HCT116 (cell line): ENCODE results near the gene SLC6A12. TPM values are rescaled to one million over a fixed set of nuclear protein-coding genes. Genes with fewer than 3 reads are reported as not detected.

Experiments used
- ATAC-seq: fragments of 200-7000 bp; cut with Tn5 transposase; 2 replicates; pipeline ENCODE4 v1.9.1; 2020; ENCODE audit warnings: mild to moderate bottlenecking, moderate library complexity
- BruUV-seq: library from RNA; stranded (reverse); fragments of 400-500 nt; replicated peaks from 2 replicates; lab custom pipeline; 2021; lab: Mats Ljungman, UMichigan
- CTCF ChIA-PET: fragments of 300-600 bp; sonication (Branson Sonifier 250); formaldehyde crosslinking; loops from one replicate; lab custom pipeline; 2021; ENCODE audit warnings: antibody characterized with exemption; lab: Charles Lee
- POLR2A ChIA-PET: fragments of 300-600, 350-600 bp; sonication (Branson Sonifier 250); formaldehyde crosslinking; loops from one replicate; lab custom pipeline; 2021; ENCODE audit warnings: antibody characterized with exemption; lab: Charles Lee
- RAD21 ChIA-PET, 2 experiments: fragments of 300-600 bp; sonication (Branson Sonifier 250); formaldehyde crosslinking; loops; one replicate each; lab custom pipeline; 2023; ENCODE audit warnings: low total read pairs in 2 of 2; ENCODE audit not compliant: uncharacterized antibody in 2 of 2, unreplicated experiment in 2 of 2, low non-redundant PET in 1 of 2; lab: Charles Lee
- DNase-seq: peaks from one replicate; pipeline ENCODE4 v3.0.0-alpha.2; 2010; ENCODE audit warnings: low read depth, low spot score
- H2AFZ ChIP-seq: fragments of 200-600 bp; shearing (Covaris generic), sonication (generic); 2 replicates; pipeline ENCODE4 v1.6.1; 2017; ENCODE audit warnings: low read depth, mixed run types, mixed read lengths, antibody characterized with exemption, low read length; ENCODE audit not compliant: poor library complexity, severe bottlenecking
- H3K27ac ChIP-seq: 2 replicates; pipeline ENCODE4 v1.5.1; 2012; ENCODE audit warnings: low read depth, low read length
- H3K27me3 ChIP-seq: fragments of 200-600 bp; sonication (generic); 2 replicates; pipeline ENCODE4 v1.6.1; 2016; ENCODE audit warnings: mixed run types, low read length, mixed read lengths; ENCODE audit not compliant: insufficient read depth
- H3K36me3 ChIP-seq, 2 experiments: fragments of 200-500 bp in 1 of 2; fragments of 200-600 bp in 1 of 2; sonication (Bioruptor generic) in 1 of 2; sonication (generic) in 1 of 2; 2 replicates each; pipeline versions ENCODE4 v1.5.1 to v1.6.1; 2014 to 2016; ENCODE audit warnings: low read length in 2 of 2, inconsistent platforms in 1 of 2, mixed read lengths in 1 of 2, mixed run types in 1 of 2; ENCODE audit not compliant: insufficient read depth in 2 of 2, control insufficient read depth in 1 of 2
- H3K4me1 ChIP-seq, 2 experiments: fragments of 200-600 bp in 1 of 2; sonication (generic) in 1 of 2; 2 replicates each; pipeline versions ENCODE4 v1.5.1 to v1.6.1; 2012 to 2017; ENCODE audit warnings: low read length in 2 of 2, inconsistent platforms in 1 of 2, mild to moderate bottlenecking in 1 of 2, mixed read lengths in 1 of 2, mixed run types in 1 of 2, moderate library complexity in 1 of 2; ENCODE audit not compliant: insufficient read depth in 2 of 2, control insufficient read depth in 1 of 2
- H3K4me2 ChIP-seq: fragments of 200-600 bp; sonication (generic); 2 replicates; pipeline ENCODE4 v1.6.1; 2017; ENCODE audit warnings: mixed run types, low read length, mixed read lengths
- H3K4me3 ChIP-seq, 2 experiments: fragments of 200-600 bp in 1 of 2; sonication (generic) in 1 of 2; replicated peaks in 1 of 2; 2 replicates each; pipeline ENCODE4 v1.5.1; 2011 to 2016; ENCODE audit warnings: low read length in 2 of 2, control low read depth in 1 of 2, low read depth in 1 of 2, mild to moderate bottlenecking in 1 of 2, mixed read lengths in 1 of 2, mixed run types in 1 of 2
- H3K79me2 ChIP-seq: fragments of 200-600 bp; sonication (generic); 2 replicates; pipeline ENCODE4 v1.6.1; 2017; ENCODE audit warnings: mild to moderate bottlenecking, mixed run types, low read length, moderate library complexity, mixed read lengths; ENCODE audit not compliant: insufficient read depth
- H3K9ac ChIP-seq: fragments of 200-600 bp; sonication (generic); 2 replicates; pipeline ENCODE4 v1.6.1; 2016; ENCODE audit warnings: low read length, mixed read lengths
- H3K9me2 ChIP-seq: fragments of 200-600 bp; sonication (generic), shearing (Covaris generic); 2 replicates; pipeline ENCODE4 v1.6.1; 2017; ENCODE audit warnings: mixed run types, mild to moderate bottlenecking, moderate library complexity; ENCODE audit not compliant: insufficient read depth
- H3K9me3 ChIP-seq, 2 experiments: fragments of 200-500 bp in 1 of 2; fragments of 200-600 bp in 1 of 2; sonication (Bioruptor generic) in 1 of 2; sonication (generic) in 1 of 2; 2 replicates each; pipeline ENCODE4 v1.6.1; 2014 to 2017; ENCODE audit warnings: low read length in 2 of 2, mixed read lengths in 2 of 2, inconsistent platforms in 1 of 2, low read depth in 1 of 2, mild to moderate bottlenecking in 1 of 2, mixed run types in 1 of 2, moderate library complexity in 1 of 2; ENCODE audit not compliant: control insufficient read depth in 1 of 2, insufficient read depth in 1 of 2
- H4K20me1 ChIP-seq: fragments of 200-600 bp; sonication (generic), shearing (Covaris generic); 2 replicates; pipeline ENCODE4 v1.6.1; 2017; ENCODE audit warnings: mixed run types, mild to moderate bottlenecking, moderate library complexity; ENCODE audit not compliant: insufficient read depth
- ATF3 ChIP-seq: IDR thresholded peaks from 2 replicates; pipeline ENCODE4 v1.6.1; 2012
- CBX3 ChIP-seq: IDR thresholded peaks from 2 replicates; pipeline ENCODE4 v1.6.1; 2012; ENCODE audit warnings: low read depth
- CEBPB ChIP-seq: IDR thresholded peaks from 2 replicates; pipeline ENCODE4 v1.6.1; 2012; ENCODE audit warnings: low read depth
- ELF1 ChIP-seq: IDR thresholded peaks from 2 replicates; pipeline ENCODE4 v1.6.1; 2012; ENCODE audit warnings: low read depth, borderline replicate concordance
- EZH2 ChIP-seq: fragments of 200-600 bp; sonication (generic); IDR thresholded peaks from 2 replicates; pipeline ENCODE4 v1.6.1; 2017; ENCODE audit warnings: antibody characterized with exemption, mixed run types
- EZH2phosphoT487 ChIP-seq: fragments of 200-600 bp; IDR thresholded peaks from 2 replicates; pipeline ENCODE4 v1.6.1; 2018; ENCODE audit warnings: antibody characterized with exemption, borderline replicate concordance
- FOSL1 ChIP-seq: IDR thresholded peaks from 2 replicates; pipeline ENCODE4 v1.6.1; 2012; ENCODE audit warnings: low read depth
- JUND ChIP-seq: IDR thresholded peaks from 2 replicates; pipeline ENCODE4 v1.6.1; 2012
- POLR2AphosphoS5 ChIP-seq: IDR thresholded peaks from 2 replicates; pipeline ENCODE4 v1.6.1; 2011; ENCODE audit warnings: mild to moderate bottlenecking, low read depth, low read length, moderate library complexity
- REST ChIP-seq: IDR thresholded peaks from 2 replicates; pipeline ENCODE4 v1.6.1; 2012; ENCODE audit warnings: low read depth
- SIN3A ChIP-seq: IDR thresholded peaks from 2 replicates; pipeline ENCODE4 v1.6.1; 2012; ENCODE audit warnings: low read depth
- SP1 ChIP-seq: IDR thresholded peaks from 2 replicates; pipeline ENCODE4 v1.6.1; 2012; ENCODE audit warnings: low read depth
- SRF ChIP-seq: IDR thresholded peaks from 2 replicates; pipeline ENCODE4 v1.6.1; 2012; ENCODE audit warnings: low read depth
- ZFX ChIP-seq: fragments of 450-650 bp; IDR thresholded peaks from 2 replicates; pipeline ENCODE4 v1.6.1; 2017
- ZNF274 ChIP-seq: fragments of 200-500 bp; sonication (Bioruptor generic); IDR thresholded peaks from 2 replicates; pipeline ENCODE4 v1.6.1; 2014; ENCODE audit warnings: mild to moderate bottlenecking, low read depth, low read length, inconsistent platforms
- intact Hi-C: fragments of 100-400 bp; cut with micrococcal nuclease; formaldehyde crosslinking; loops from 2 replicates; pipeline ENCODE4 v1.10.0; 2022
- total RNA-seq: library from RNA; stranded (reverse); gene quantifications from one replicate; pipeline ENCODE4 v1.2.1, GENCODE V29; 2021; ENCODE audit not compliant: unreplicated experiment
- TF ChIP-seq, protein P1 (sequence below): IDR thresholded peaks from 2 replicates; pipeline ENCODE4 v1.6.1; 2012
- TF ChIP-seq, protein P2 (sequence below), 3 experiments: fragments of 200-600 bp in 1 of 3; sonication (generic) in 1 of 3; IDR thresholded peaks in 2 of 3; conservative IDR thresholded peaks in 1 of 3; 2 replicates each; pipeline ENCODE4 v1.5.1; 2012 to 2017; ENCODE audit warnings: low read depth in 2 of 3, low read length in 2 of 3, antibody characterized with exemption in 1 of 3, borderline replicate concordance in 1 of 3, control low read depth in 1 of 3, mild to moderate bottlenecking in 1 of 3, mixed read lengths in 1 of 3, mixed run types in 1 of 3, moderate library complexity in 1 of 3; ENCODE audit not compliant: insufficient read depth in 1 of 3

Gene SLC6A12
- total RNA-seq, 1 experiment from 2014 or later: 0.64 TPM

GRCh38 chr12:209246-209645, 4.7 kb downstream of the SLC6A12 start (continued):
- TF ChIP-seq ZNF274 (no peak), CEBPB (no peak), REST (no peak), ELF1 (no peak)
- TF ChIP-seq, all 23 proteins: peak for 0

DNA sequence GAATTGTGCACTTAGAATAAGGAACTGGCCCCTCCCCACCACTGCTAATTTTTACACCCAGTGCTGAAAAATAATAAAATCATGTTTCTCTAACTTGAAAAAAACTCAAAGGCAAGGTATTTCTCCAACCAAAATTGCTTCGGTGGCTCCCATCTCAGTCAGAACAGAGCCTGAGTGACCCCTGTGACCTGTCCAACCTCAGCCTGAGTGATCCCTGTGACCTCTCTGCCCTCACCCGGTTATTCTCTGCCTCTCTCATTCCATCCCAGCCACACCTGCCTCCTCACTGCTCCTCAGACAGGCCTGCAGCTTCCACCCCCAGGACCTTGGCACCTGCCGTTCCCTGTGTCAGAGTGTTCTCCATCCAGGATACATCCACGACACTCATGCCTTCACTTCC, 5.1 kb downstream of the SLC6A12 start:
- ChIA-PET CTCF (no interaction called here), RAD21 (no interaction called here), POLR2A (no interaction called here)
- Histone ChIP-seq H3K4me2 (no peak overlapping the region), H2AFZ (no peak overlapping the region), H3K27ac (no peak overlapping the region), H3K9ac (no peak overlapping the region), H3K9me3 (no peaks in the 10 kb centered on the region), H3K79me2 (no peaks in the 10 kb centered on the region), H3K4me1 (no peaks in the 10 kb centered on the region), H3K4me3 (no peak overlapping the region), H3K36me3 (no peaks in the 10 kb centered on the region), H3K27me3 (no peaks in the 10 kb centered on the region; the same call in 1 of the 2 replicates), H3K9me2 (no peaks in the 10 kb centered on the region), H4K20me1 (no peaks in the 10 kb centered on the region)
- ATAC-seq: no peak
- no TSS peak for BruUV-seq
- no peak for DNase-seq
- intact Hi-C loops: no loop called here
- TF ChIP-seq ZNF274: no peak
- TF ChIP-seq CEBPB: no peak
- no peak for TF ChIP-seq REST
- TF ChIP-seq ATF3: no peak
- no peak for TF ChIP-seq EZH2phosphoT487
- no peak for TF ChIP-seq SIN3A
- no peak for TF ChIP-seq POLR2AphosphoS5
- TF ChIP-seq SP1: no peak
- no peak for TF ChIP-seq FOSL1
- no peak for TF ChIP-seq ELF1
- no peak for TF ChIP-seq JUND
- no peak for TF ChIP-seq ZFX
- no peak for TF ChIP-seq SRF
- TF ChIP-seq, protein P1, sequence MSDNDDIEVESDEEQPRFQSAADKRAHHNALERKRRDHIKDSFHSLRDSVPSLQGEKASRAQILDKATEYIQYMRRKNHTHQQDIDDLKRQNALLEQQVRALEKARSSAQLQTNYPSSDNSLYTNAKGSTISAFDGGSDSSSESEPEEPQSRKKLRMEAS: no peak
- no peak for TF ChIP-seq EZH2
- TF ChIP-seq CBX3: no peak
- TF ChIP-seq, protein P2, sequence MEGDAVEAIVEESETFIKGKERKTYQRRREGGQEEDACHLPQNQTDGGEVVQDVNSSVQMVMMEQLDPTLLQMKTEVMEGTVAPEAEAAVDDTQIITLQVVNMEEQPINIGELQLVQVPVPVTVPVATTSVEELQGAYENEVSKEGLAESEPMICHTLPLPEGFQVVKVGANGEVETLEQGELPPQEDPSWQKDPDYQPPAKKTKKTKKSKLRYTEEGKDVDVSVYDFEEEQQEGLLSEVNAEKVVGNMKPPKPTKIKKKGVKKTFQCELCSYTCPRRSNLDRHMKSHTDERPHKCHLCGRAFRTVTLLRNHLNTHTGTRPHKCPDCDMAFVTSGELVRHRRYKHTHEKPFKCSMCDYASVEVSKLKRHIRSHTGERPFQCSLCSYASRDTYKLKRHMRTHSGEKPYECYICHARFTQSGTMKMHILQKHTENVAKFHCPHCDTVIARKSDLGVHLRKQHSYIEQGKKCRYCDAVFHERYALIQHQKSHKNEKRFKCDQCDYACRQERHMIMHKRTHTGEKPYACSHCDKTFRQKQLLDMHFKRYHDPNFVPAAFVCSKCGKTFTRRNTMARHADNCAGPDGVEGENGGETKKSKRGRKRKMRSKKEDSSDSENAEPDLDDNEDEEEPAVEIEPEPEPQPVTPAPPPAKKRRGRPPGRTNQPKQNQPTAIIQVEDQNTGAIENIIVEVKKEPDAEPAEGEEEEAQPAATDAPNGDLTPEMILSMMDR (IDR thresholded peaks at IDR 0.05 in 2 of 3, conservative IDR thresholded peaks at IDR 0.05 in 1 of 3; ENCODE audit: borderline replicate concordance in 1 of 3, insufficient read depth in 1 of 3, low read depth in 2 of 3, low read length in 2 of 3): no peak
